ENCODE results near the gene C1GALT1.

Gene C1GALT1

GRCh38 chr7:7202375-7202720, 20.0 kb downstream of the C1GALT1 start:
- DNase-seq = no peak

GRCh38 chr7:7203813-7204575, 21.6 kb downstream of the C1GALT1 start:
- no peak for DNase-seq

- no peak for DNase-seq
These were observed 25.5 kb downstream of the C1GALT1 start for GRCh38 chr7:7207876-7208275.

- DNase-seq = no peak
These were observed 26.2 kb downstream of the C1GALT1 start for GRCh38 chr7:7208520-7208919.

GRCh38 chr7:7209412-7210050, 27.2 kb downstream of the C1GALT1 start:
- no peak for DNase-seq

- no peak for DNase-seq
These were observed 28.3 kb downstream of the C1GALT1 start for GRCh38 chr7:7210475-7211237.

GRCh38 chr7:7212612-7213011, 30.3 kb downstream of the C1GALT1 start:
- DNase-seq = no peak

- DNase-seq = no peak
These were observed 32.3 kb downstream of the C1GALT1 start for GRCh38 chr7:7214398-7215347.

- no peak for DNase-seq
These were observed 33.9 kb downstream of the C1GALT1 start for GRCh38 chr7:7216279-7216678.

GRCh38 chr7:7219216-7219615, 36.9 kb downstream of the C1GALT1 start:
- no peak for DNase-seq

GRCh38 chr7:7220821-7221220, 38.5 kb downstream of the C1GALT1 start:
- no peak for DNase-seq

GRCh38 chr7:7221599-7222038, 39.3 kb downstream of the C1GALT1 start:
- DNase-seq = no peak

GRCh38 chr7:7223250-7223649, 40.9 kb downstream of the C1GALT1 start:
- DNase-seq = no peak

- no peak for DNase-seq
These were observed 44.1 kb downstream of the C1GALT1 start for GRCh38 chr7:7226407-7226806.

GRCh38 chr7:7228472-7228871, 46.1 kb downstream of the C1GALT1 start:
- DNase-seq = no peak

- no peak for DNase-seq
These were observed 46.6 kb downstream of the C1GALT1 start for GRCh38 chr7:7228967-7229366.

- DNase-seq = no peak
These were observed 48.7 kb downstream of the C1GALT1 start for GRCh38 chr7:7231000-7231399.

- no peak for DNase-seq
These were observed 49.5 kb downstream of the C1GALT1 start for GRCh38 chr7:7231865-7232264.

GRCh38 chr7:7235347-7235746, 53.0 kb downstream of the C1GALT1 start:
- DNase-seq = no peak

- no peak for DNase-seq
These were observed 53.7 kb downstream of the C1GALT1 start for GRCh38 chr7:7236041-7236440.

GRCh38 chr7:7237201-7237977, 55.0 kb downstream of the C1GALT1 start:
- DNase-seq = no peak

- no peak for DNase-seq
These were observed 55.6 kb downstream of the C1GALT1 start for GRCh38 chr7:7237978-7238267.

Data from CD4-positive, alpha-beta T cell treated with Interleukin-4 for 1 hour (primary cell).